Measurements from ENCODE around the gene BCAS1. TPM values are rescaled to one million over a fixed set of nuclear protein-coding genes. Genes with fewer than 3 reads are reported as not detected.

The BCAS1 gene
- total RNA-seq, 1 experiment from 2014 or later, result 1.2 TPM

GRCh38 chr20:53961527-53961926 lies 108.9 kb downstream of the BCAS1 start:
- no peaks in the 10 kb centered on the region for H3K9me3 Mint-ChIP-seq (ENCODE audit: unreplicated experiment)
- no peak for DNase-seq
- H3K4me1 Mint-ChIP-seq (ENCODE audit: low read depth, unreplicated experiment), result no peaks in the 10 kb centered on the region
- no peaks in the 10 kb centered on the region for H3K9me3 ChIP-seq
- no peaks in the 10 kb centered on the region for H3K36me3 Mint-ChIP-seq (ENCODE audit: insufficient read depth, unreplicated experiment)
- H3K4me3 ChIP-seq (ENCODE audit: low read depth, low read length), result no peak overlapping the region
- no peak overlapping the region for H3K27ac Mint-ChIP-seq (ENCODE audit: unreplicated experiment)
- ChIA-PET CTCF (no interaction called here), POLR2A (no interaction called here)
- peaks cover 4% of the 10 kb centered on the region; the same call in 1 of the 2 replicates for H3K4me1 ChIP-seq
- H3K27me3 Mint-ChIP-seq (ENCODE audit: insufficient read depth, unreplicated experiment), result peaks cover 17% of the 10 kb centered on the region
- intact Hi-C loops (cut with micrococcal nuclease; ENCODE audit: unreplicated experiment), result no loop called here
- H3K36me3 ChIP-seq (ENCODE audit: control insufficient read depth, insufficient read depth, low read length), result no peaks in the 10 kb centered on the region
- no TSS peak for BruUV-seq (replicated peaks)
- TF ChIP-seq CTCF (IDR thresholded peaks at IDR 0.05; ENCODE audit: insufficient read depth in 1 of 2, low read depth in 1 of 2, low read length in 1 of 2, severe bottlenecking in 1 of 2, unreplicated experiment in 1 of 2), result no peak
- H3K4me3 Mint-ChIP-seq (ENCODE audit: unreplicated experiment), result no peak overlapping the region
- peaks cover 2% of the 10 kb centered on the region; the same call in 1 of the 2 replicates for H3K27me3 ChIP-seq (replicated peaks; ENCODE audit: control insufficient read depth, insufficient read depth, low read length)

GRCh38 chr20:53960579-53961272 lies 109.7 kb downstream of the BCAS1 start:
- Mint-ChIP-seq H3K9me3 (ENCODE audit: unreplicated experiment) (no peaks in the 10 kb centered on the region), H3K27me3 (ENCODE audit: insufficient read depth, unreplicated experiment) (peaks cover 15% of the 10 kb centered on the region), H3K4me1 (ENCODE audit: low read depth, unreplicated experiment) (no peaks in the 10 kb centered on the region), H3K27ac (ENCODE audit: unreplicated experiment) (no peak overlapping the region), H3K36me3 (ENCODE audit: insufficient read depth, unreplicated experiment) (no peaks in the 10 kb centered on the region), H3K4me3 (ENCODE audit: unreplicated experiment) (no peak overlapping the region)
- no peak for TF ChIP-seq CTCF (IDR thresholded peaks at IDR 0.05; ENCODE audit: insufficient read depth in 1 of 2, low read depth in 1 of 2, low read length in 1 of 2, severe bottlenecking in 1 of 2, unreplicated experiment in 1 of 2)
- ChIA-PET POLR2A (no interaction called here), CTCF (interaction anchor here (0.6 kb wide), 2 partner anchors 42 to 107 kb away, joined by 4 to 6 read pairs; no protein-coding TSS in a partner anchor)
- H3K27me3 ChIP-seq (replicated peaks; ENCODE audit: control insufficient read depth, insufficient read depth, low read length), result peaks cover 2% of the 10 kb centered on the region; the same call in 1 of the 2 replicates
- H3K9me3 ChIP-seq, result no peaks in the 10 kb centered on the region
- intact Hi-C loops (cut with micrococcal nuclease; ENCODE audit: unreplicated experiment), result no loop called here
- H3K4me1 ChIP-seq, result peaks cover 4% of the 10 kb centered on the region; the same call in 1 of the 2 replicates
- no TSS peak for BruUV-seq (replicated peaks)
- no peak for DNase-seq
- H3K4me3 ChIP-seq (ENCODE audit: low read depth, low read length), result no peak overlapping the region
- H3K36me3 ChIP-seq (ENCODE audit: control insufficient read depth, insufficient read depth, low read length), result no peaks in the 10 kb centered on the region

GRCh38 chr20:53959911-53960578 lies 110.3 kb downstream of the BCAS1 start:
- Histone ChIP-seq H3K36me3 (ENCODE audit: control insufficient read depth, insufficient read depth, low read length) (no peaks in the 10 kb centered on the region), H3K4me3 (ENCODE audit: low read depth, low read length) (no peak overlapping the region), H3K27me3 (replicated peaks; ENCODE audit: control insufficient read depth, insufficient read depth, low read length) (peaks cover 2% of the 10 kb centered on the region; the same call in 1 of the 2 replicates), H3K4me1 (peaks cover 4% of the 10 kb centered on the region; the same call in 1 of the 2 replicates), H3K9me3 (no peaks in the 10 kb centered on the region)
- no peak for TF ChIP-seq CTCF (IDR thresholded peaks at IDR 0.05; ENCODE audit: insufficient read depth in 1 of 2, low read depth in 1 of 2, low read length in 1 of 2, severe bottlenecking in 1 of 2, unreplicated experiment in 1 of 2)
- no peaks in the 10 kb centered on the region for H3K9me3 Mint-ChIP-seq (ENCODE audit: unreplicated experiment)
- H3K27me3 Mint-ChIP-seq (ENCODE audit: insufficient read depth, unreplicated experiment), result peaks cover 15% of the 10 kb centered on the region
- no peaks in the 10 kb centered on the region for H3K4me1 Mint-ChIP-seq (ENCODE audit: low read depth, unreplicated experiment)
- ChIA-PET POLR2A (no interaction called here), CTCF (interaction anchor here (0.6 kb wide), 2 partner anchors 43 to 107 kb away, joined by 4 to 6 read pairs; no protein-coding TSS in a partner anchor)
- no peak overlapping the region for H3K27ac Mint-ChIP-seq (ENCODE audit: unreplicated experiment)
- intact Hi-C loops (cut with micrococcal nuclease; ENCODE audit: unreplicated experiment), result no loop called here
- H3K4me3 Mint-ChIP-seq (ENCODE audit: unreplicated experiment), result no peak overlapping the region
- no peak for DNase-seq
- no TSS peak for BruUV-seq (replicated peaks)
- no peaks in the 10 kb centered on the region for H3K36me3 Mint-ChIP-seq (ENCODE audit: insufficient read depth, unreplicated experiment)
